HepG2 (cell line): ENCODE data around the gene ZNF367. TPM values are rescaled to one million over a fixed set of nuclear protein-coding genes. Genes with fewer than 3 reads are reported as not detected.

Experiments
- ARID5B ChIP-seq: IDR thresholded peaks from 2 replicates; pipeline ENCODE4 v1.4.0; 2020; ENCODE audit warnings: mild to moderate bottlenecking, missing genetic modification reagents
- ATAD3A ChIP-seq: sonication (generic); formaldehyde crosslinking; IDR thresholded peaks from 2 replicates; pipeline ENCODE4 v1.4.0; 2020; ENCODE audit warnings: missing genetic modification reagents
- BHLHE40 ChIP-seq: IDR thresholded peaks from 2 replicates; pipeline ENCODE4 v1.6.1; 2011; ENCODE audit warnings: low read length, improper control_type of control experiment
- IRF9 ChIP-seq: sonication (generic); formaldehyde crosslinking; IDR thresholded peaks from 2 replicates; pipeline ENCODE4 v1.8.0; 2022; ENCODE audit warnings: missing genetic modification reagents, mild to moderate bottlenecking, borderline replicate concordance
- MXD1 ChIP-seq: sonication (generic); formaldehyde crosslinking; IDR thresholded peaks from 2 replicates; pipeline ENCODE4 v1.4.0; 2020; ENCODE audit warnings: mild to moderate bottlenecking, missing genetic modification reagents
- MXD4 ChIP-seq: IDR thresholded peaks from 2 replicates; pipeline ENCODE4 v1.6.1; 2016; ENCODE audit warnings: mild to moderate bottlenecking, missing biosample characterization, missing genetic modification reagents
- PHF20 ChIP-seq: sonication (generic); formaldehyde crosslinking; IDR thresholded peaks from 2 replicates; pipeline ENCODE4 v1.5.0; 2020; ENCODE audit warnings: mild to moderate bottlenecking, missing genetic modification reagents
- RNF219 ChIP-seq: sonication (generic); formaldehyde crosslinking; IDR thresholded peaks from 2 replicates; pipeline ENCODE4 v1.5.0; 2020; ENCODE audit warnings: mild to moderate bottlenecking, missing genetic modification reagents
- SRY ChIP-seq: sonication (generic); formaldehyde crosslinking; IDR thresholded peaks from 2 replicates; pipeline ENCODE4 v1.8.0; 2022; ENCODE audit warnings: mild to moderate bottlenecking, missing genetic modification reagents
- SSRP1 ChIP-seq: IDR thresholded peaks from 2 replicates; pipeline ENCODE4 v1.6.1; 2016; ENCODE audit warnings: control low read depth
- TERF1 ChIP-seq: sonication (generic); formaldehyde crosslinking; IDR thresholded peaks from 2 replicates; pipeline ENCODE4 v1.8.0; 2022; ENCODE audit warnings: mild to moderate bottlenecking, missing genetic modification reagents, moderate library complexity
- ZNF44 ChIP-seq: sonication (generic); formaldehyde crosslinking; IDR thresholded peaks from 2 replicates; pipeline ENCODE4 v1.5.1; 2020; ENCODE audit warnings: mild to moderate bottlenecking, missing genetic modification reagents
- ZNF546 ChIP-seq: sonication (generic); formaldehyde crosslinking; conservative IDR thresholded peaks from 2 replicates; pipeline ENCODE4 v1.8.1; 2023; ENCODE audit warnings: mild to moderate bottlenecking, missing genetic modification reagents
- ZNF547 ChIP-seq: sonication (generic); formaldehyde crosslinking; IDR thresholded peaks from 2 replicates; pipeline ENCODE4 v1.5.1; 2020; ENCODE audit warnings: mild to moderate bottlenecking, missing genetic modification reagents
- ZNF607 ChIP-seq: sonication (generic); formaldehyde crosslinking; IDR thresholded peaks from 2 replicates; pipeline ENCODE4 v1.5.1; 2020; ENCODE audit warnings: missing genetic modification reagents, mild to moderate bottlenecking, borderline replicate concordance
- ZNF800 ChIP-seq: sonication (generic); formaldehyde crosslinking; IDR thresholded peaks from 2 replicates; pipeline ENCODE4 v1.4.0; 2020; ENCODE audit warnings: missing genetic modification reagents
- polyA plus RNA-seq, 8 experiments: library from polyadenylated mRNA; depleted of rRNA in 3 of 8; stranded (reverse) in 7 of 8; unstranded in 1 of 8; fragments of >200 nt; fragmentation: Illumina TruSeq in 4 of 8; extraction: Trizol in 4 of 8; gene quantifications; 2 replicates each; pipeline versions ENCODE4 v1.2.1 to v1.2.3, GENCODE V29; 2011 to 2016; ENCODE audit warnings: low read depth in 4 of 8, missing spikeins in 1 of 8, mixed read lengths in 1 of 8; ENCODE audit not compliant: insufficient read depth in 1 of 8
- total RNA-seq, 5 experiments: library from RNA; depleted of rRNA; stranded (reverse); fragments of >200 nt; fragmentation: Illumina TruSeq; extraction: Trizol; gene quantifications; 2 replicates each; pipeline ENCODE4 v1.2.3, GENCODE V29; 2016; ENCODE audit warnings: low read depth in 1 of 5

ZNF367 gene
- total and polyA plus RNA-seq, 2 of the 13 experiments (the other 11 are each of a cell fraction or from before 2014, with no cell fraction given) = 2.9 to 7.7 TPM

GRCh38 chr9:96408409-96409280 lies 9.5 kb downstream of the ZNF367 start (continued):
- no peak for TF ChIP-seq RNF219 (CRISPR knock-in tag)
- TF ChIP-seq ARID5B (CRISPR knock-in tag) = peak; percentile 64; the same call in 1 of the 2 replicates
- no peak for TF ChIP-seq ZNF800
- TF ChIP-seq TERF1 (CRISPR knock-in tag) = no peak
- 0 out of 2 replicates have a peak, but pooled peaks have one; percentile 24 for TF ChIP-seq BHLHE40
- TF ChIP-seq SSRP1 (CRISPR knock-in tag) = no peak
- no peak for TF ChIP-seq ZNF44 (CRISPR knock-in tag)
- TF ChIP-seq SRY (CRISPR knock-in tag) = no peak
- no peak for TF ChIP-seq MXD4
- TF ChIP-seq MXD1 (CRISPR knock-in tag) = no peak
- no peak for TF ChIP-seq IRF9 (CRISPR knock-in tag)
- TF ChIP-seq ATAD3A (CRISPR knock-in tag) = no peak
- TF ChIP-seq ZNF547 (CRISPR knock-in tag) = no peak
- no peak for TF ChIP-seq ZNF546 (CRISPR knock-in tag)
- no peak for TF ChIP-seq PHF20 (CRISPR knock-in tag)
- no peak for TF ChIP-seq ZNF607 (CRISPR knock-in tag)
